Right atrium auricular region (tissue), 2 donors: ENCODE data around the gene CRB1. TPM values are rescaled to one million over a fixed set of nuclear protein-coding genes. Genes with fewer than 3 reads are reported as not detected.

Experiments
- DNase-seq: peaks from one replicate; pipeline ENCODE4 v3.0.0-alpha.2; 2019; ENCODE audit warnings: low spot score
- H3K27ac ChIP-seq, 2 donors: fragments of 200-600 bp; sonication (generic); 1 replicate in 1 of 2; 2 replicates in 1 of 2; pipeline ENCODE4 v1.5.1; 2016 to 2019
- H3K27me3 ChIP-seq, 2 donors: fragments of 200-600 bp; sonication (generic); one replicate each; pipeline versions ENCODE4 v1.5.1 to v1.6.0; 2017 to 2019
- H3K36me3 ChIP-seq: fragments of 200-600 bp; sonication (generic); one replicate; pipeline ENCODE4 v1.5.1; 2016
- H3K4me1 ChIP-seq, 2 donors: fragments of 200-600 bp; sonication (generic); one replicate each; pipeline versions ENCODE4 v1.5.1 to v1.6.0; 2017 to 2019
- H3K4me3 ChIP-seq, 2 donors: fragments of 200-600 bp; sonication (generic); 1 replicate in 1 of 2; 2 replicates in 1 of 2; pipeline ENCODE4 v1.5.1; 2017 to 2019; ENCODE audit warnings: mild to moderate bottlenecking in 1 of 2, moderate library complexity in 1 of 2
- H3K9me3 ChIP-seq, 2 donors: fragments of 200-600 bp; sonication (generic); one replicate each; pipeline ENCODE4 v1.5.1; 2019
- total RNA-seq, 2 donors: library from RNA; depleted of rRNA; stranded (reverse); fragments of >200 nt; gene quantifications; one replicate each; pipeline ENCODE4 v1.1.0, GENCODE V29; 2016
- TF ChIP-seq, protein P1 (sequence below), 2 donors: fragments of 200-600 bp; sonication (generic); IDR thresholded peaks; one replicate each; pipeline ENCODE4 v1.5.1; 2019; ENCODE audit warnings: antibody characterized with exemption in 2 of 2

Gene CRB1
- total RNA-seq, 2 donors from 2014 or later: 0.11 to 0.75 TPM

DNA sequence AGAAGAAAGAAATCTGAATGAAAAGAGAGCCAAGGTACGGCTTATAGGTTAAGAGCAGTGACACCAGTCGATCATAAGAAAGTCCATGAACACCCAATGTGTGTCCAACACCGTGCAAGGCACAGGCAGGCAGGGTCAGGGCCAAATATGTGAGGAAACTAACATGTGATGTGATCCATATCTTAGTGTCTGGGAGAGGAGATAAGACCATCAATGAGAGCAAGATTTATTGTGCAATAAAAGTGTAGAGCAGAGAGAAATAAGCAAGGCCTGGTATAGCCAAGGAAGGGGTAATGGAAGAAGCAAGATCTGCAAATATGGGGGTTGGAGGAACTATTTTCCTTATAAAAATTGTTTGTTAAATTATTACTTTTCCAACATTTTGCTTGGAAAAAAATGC is 198.8 kb downstream of the CRB1 start:
- no peaks in the 10 kb centered on the region for H3K27me3 ChIP-seq
- no peak for DNase-seq
- H3K4me1 ChIP-seq: no peaks in the 10 kb centered on the region
- TF ChIP-seq, protein P1, sequence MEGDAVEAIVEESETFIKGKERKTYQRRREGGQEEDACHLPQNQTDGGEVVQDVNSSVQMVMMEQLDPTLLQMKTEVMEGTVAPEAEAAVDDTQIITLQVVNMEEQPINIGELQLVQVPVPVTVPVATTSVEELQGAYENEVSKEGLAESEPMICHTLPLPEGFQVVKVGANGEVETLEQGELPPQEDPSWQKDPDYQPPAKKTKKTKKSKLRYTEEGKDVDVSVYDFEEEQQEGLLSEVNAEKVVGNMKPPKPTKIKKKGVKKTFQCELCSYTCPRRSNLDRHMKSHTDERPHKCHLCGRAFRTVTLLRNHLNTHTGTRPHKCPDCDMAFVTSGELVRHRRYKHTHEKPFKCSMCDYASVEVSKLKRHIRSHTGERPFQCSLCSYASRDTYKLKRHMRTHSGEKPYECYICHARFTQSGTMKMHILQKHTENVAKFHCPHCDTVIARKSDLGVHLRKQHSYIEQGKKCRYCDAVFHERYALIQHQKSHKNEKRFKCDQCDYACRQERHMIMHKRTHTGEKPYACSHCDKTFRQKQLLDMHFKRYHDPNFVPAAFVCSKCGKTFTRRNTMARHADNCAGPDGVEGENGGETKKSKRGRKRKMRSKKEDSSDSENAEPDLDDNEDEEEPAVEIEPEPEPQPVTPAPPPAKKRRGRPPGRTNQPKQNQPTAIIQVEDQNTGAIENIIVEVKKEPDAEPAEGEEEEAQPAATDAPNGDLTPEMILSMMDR (IDR thresholded peaks at IDR 0.05): no peak
- no peak overlapping the region for H3K27ac ChIP-seq
- H3K4me3 ChIP-seq: no peak overlapping the region
- H3K36me3 ChIP-seq: no peaks in the 10 kb centered on the region
- H3K9me3 ChIP-seq: no peaks in the 10 kb centered on the region

DNA sequence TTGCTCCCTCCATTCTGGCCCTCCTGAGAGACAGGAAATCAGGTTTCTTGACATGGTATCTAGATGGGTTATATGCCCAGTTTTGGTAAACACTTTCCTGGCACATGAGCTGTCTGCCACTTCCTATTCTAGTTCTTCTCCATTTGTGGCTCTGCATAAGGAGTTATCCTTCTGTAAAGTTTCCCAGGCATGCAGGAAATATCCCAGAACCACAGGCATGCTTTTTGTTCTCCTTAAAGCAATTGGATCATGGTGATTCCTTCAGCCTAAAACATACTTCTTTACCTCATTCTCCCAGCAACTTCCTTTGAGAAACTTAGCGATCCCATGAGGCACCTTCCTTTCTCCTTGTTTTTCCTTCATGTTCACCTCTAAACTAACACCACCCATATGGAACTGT is 199.8 kb downstream of the CRB1 start:
- no peaks in the 10 kb centered on the region for H3K27me3 ChIP-seq
- no peaks in the 10 kb centered on the region for H3K9me3 ChIP-seq
- TF ChIP-seq, protein P1 (IDR thresholded peaks at IDR 0.05): no peak
- H3K36me3 ChIP-seq: no peaks in the 10 kb centered on the region
- DNase-seq: no peak
- no peak overlapping the region for H3K27ac ChIP-seq
- no peaks in the 10 kb centered on the region for H3K4me1 ChIP-seq
- no peak overlapping the region for H3K4me3 ChIP-seq

DNA sequence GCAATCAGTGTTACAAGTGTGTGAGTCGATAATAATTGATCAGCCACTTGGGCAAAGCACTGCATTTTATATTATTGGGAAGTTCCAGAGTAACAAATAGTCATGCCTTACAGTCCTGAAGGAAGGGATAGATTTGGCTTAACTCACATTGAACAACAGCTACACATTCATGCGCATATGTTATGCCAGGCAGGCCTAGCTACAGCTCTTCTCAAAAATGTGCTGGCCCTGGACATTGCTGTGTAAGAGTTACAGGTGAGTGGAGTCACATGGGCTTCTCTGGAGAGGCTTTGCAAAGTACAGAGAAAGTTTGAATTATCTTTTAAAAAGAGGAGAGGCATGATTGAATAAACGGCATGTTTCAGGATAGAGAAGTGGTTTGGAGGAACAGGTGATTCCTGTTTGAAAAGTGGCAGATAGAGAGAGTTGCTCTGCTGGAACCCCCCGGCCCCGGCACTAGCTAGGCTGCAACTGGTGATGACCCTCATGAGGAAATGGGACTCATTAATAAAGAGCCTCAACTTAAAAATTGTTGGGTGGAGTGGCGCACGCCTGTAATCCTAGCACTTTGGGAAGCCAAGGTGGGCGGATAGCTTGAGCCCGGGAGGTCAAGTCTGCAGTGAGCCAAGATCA is 200.6 kb downstream of the CRB1 start:
- no peak for DNase-seq
- Histone ChIP-seq H3K27ac (no peak overlapping the region), H3K27me3 (no peaks in the 10 kb centered on the region), H3K36me3 (no peaks in the 10 kb centered on the region), H3K4me1 (no peaks in the 10 kb centered on the region), H3K9me3 (no peaks in the 10 kb centered on the region), H3K4me3 (no peak overlapping the region)
- TF ChIP-seq, protein P1 (IDR thresholded peaks at IDR 0.05): no peak

DNA sequence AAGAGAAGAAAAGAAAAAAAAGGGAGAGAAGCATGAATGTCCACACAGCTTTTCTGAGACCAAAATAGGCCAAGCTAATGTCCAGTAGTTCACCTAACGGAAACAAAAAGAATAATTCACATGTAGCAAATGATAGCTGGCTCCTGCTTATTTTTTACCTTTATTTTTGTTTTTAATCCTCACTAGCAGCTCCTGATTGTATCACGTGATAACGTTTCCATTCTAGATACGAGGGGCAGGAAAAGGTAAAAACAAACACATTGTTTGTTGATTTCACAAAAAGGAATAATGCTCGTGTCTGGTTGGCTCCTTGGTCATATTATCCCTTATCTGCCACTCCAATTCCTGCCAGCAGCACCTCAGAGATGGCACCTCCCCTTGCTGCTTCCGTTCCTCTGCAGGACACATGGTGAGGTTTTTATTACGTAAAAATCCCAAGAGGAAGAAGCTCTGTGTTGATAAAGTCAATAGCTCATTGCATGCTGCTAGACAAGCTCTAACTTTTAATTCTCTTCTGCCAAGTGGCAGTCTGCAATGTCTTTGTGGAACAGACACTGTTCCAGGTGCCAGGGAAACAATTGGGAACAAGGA is 201.7 kb downstream of the CRB1 start:
- Histone ChIP-seq H3K9me3 (no peaks in the 10 kb centered on the region), H3K27me3 (no peaks in the 10 kb centered on the region), H3K27ac (no peak overlapping the region), H3K4me3 (no peak overlapping the region), H3K36me3 (no peaks in the 10 kb centered on the region), H3K4me1 (no peaks in the 10 kb centered on the region)
- no peak for DNase-seq
- TF ChIP-seq, protein P1 (IDR thresholded peaks at IDR 0.05): no peak

DNA sequence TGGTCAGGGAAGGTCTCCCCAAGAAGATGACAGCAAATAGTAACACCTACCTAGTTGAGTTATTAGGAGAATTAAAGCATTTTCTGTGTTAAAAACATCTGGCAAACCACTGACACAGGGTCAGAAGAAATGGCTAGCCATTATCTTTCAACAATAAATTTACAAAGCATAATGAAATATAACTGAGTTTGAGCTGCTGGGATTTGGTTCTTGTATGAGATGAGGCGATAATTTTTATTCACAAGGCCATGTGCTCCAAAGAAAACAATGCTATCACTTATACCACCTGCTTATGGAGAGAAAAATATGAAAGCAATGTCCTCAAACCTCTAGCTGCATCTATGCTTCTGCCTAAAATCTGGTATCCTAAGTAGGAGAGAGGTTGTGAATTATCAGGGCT is 202.3 kb downstream of the CRB1 start:
- DNase-seq: no peak
- H3K9me3 ChIP-seq: no peaks in the 10 kb centered on the region
- no peaks in the 10 kb centered on the region for H3K4me1 ChIP-seq
- H3K27me3 ChIP-seq: no peaks in the 10 kb centered on the region
- no peak overlapping the region for H3K4me3 ChIP-seq
- no peaks in the 10 kb centered on the region for H3K36me3 ChIP-seq
- TF ChIP-seq, protein P1 (IDR thresholded peaks at IDR 0.05): no peak
- H3K27ac ChIP-seq: no peak overlapping the region
